ENCODE measurements around the gene CRISP2.

Gene CRISP2

DNA sequence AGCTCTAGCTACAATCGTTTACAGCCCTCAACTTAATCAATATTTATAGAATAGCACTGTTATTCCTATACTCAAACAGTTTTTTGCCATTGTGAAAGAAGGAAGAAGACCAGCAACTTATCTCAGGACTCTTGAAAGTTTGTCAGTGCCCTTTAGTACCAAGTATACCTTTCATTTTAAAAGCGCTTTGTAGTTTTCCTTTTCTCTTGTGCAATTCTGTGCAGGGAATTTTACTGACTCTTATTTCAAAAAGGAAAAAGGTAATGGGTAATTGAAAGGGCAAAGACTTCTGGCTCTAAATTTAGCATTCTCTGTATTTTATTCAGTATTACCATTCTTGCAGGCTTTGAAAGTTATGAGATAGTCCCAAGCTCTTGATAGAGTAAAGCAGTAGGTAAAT is 59.9 kb downstream of the CRISP2 start:
- DNase-seq: no peak

DNA sequence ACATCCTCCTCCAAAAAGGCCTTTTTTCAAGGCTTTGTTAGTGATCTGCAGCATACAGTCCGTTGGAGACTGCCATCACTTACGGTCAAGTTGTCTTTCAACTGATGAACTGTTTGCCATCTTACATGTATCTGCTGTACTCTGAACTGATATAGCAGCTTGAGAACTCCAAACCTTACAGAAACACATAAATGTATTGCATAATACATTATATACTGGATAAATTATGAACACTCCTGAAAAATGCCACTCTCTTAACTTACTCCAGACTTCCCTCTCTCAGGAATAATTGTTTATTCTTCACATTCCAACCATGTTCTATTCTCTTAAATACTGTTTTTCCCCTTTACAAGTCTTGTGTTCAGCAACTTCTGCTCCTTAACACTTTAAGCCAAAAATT is 62.1 kb downstream of the CRISP2 start:
- no peak for DNase-seq

DNA sequence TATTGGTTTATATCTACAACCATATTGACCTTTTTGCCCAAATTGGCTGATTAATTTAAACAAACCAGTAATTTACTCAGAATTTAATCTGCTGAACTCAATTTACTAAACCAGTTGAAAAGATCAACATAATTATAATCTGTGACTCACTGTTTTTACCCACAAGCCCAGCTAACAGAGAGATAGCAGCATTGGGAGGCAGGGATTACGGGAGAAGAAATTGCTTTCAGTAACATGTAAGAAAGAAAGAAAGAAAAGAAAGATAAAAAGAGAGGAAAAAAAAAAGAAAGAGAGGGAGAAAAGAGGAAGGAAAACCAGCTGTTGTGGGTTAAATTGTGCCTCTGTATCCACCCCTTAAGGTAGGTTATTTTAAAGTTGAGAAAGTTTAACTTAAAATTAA is 63.4 kb downstream of the CRISP2 start:
- no peak for DNase-seq

GRCh38 chr6:49648036-49648435 is 65.3 kb downstream of the CRISP2 start:
- no peak for DNase-seq

DNA sequence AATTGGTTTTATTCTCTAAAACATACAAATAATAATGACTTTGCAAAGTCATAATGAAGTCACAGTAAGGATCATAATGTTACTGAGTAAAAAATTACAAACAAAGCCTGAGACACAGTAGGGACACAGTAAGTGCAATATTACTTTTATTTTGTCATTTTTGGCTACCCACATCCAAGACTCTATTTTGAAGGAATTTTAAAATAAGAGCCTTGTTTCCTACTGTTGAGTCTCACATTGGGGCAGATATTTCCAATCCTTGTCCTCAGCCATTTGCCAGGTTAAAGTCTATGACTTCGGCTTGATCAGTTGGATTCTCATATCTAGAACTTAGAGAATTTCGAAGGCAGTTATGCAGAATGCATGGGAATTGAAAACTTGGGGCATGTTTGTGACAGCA is 65.9 kb downstream of the CRISP2 start:
- no peak for DNase-seq

DNA sequence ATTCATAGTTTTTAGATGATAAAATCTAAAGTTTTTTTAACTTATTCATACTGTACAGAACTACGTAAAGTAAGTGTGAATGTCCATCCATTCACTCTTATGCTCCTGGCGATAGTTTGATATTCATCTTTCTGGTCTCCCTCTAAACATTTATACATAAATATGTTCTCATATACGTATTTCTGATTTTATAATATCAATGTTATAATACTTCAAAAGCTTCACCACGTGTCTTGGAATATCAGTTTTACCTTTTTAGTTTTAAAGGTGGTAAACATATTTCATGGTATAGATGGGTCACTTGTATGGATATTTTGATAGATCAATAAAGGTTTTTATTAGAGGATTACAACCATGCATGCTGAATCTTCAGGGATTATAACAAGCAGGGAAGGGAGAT is 66.4 kb downstream of the CRISP2 start:
- no peak for DNase-seq

DNA sequence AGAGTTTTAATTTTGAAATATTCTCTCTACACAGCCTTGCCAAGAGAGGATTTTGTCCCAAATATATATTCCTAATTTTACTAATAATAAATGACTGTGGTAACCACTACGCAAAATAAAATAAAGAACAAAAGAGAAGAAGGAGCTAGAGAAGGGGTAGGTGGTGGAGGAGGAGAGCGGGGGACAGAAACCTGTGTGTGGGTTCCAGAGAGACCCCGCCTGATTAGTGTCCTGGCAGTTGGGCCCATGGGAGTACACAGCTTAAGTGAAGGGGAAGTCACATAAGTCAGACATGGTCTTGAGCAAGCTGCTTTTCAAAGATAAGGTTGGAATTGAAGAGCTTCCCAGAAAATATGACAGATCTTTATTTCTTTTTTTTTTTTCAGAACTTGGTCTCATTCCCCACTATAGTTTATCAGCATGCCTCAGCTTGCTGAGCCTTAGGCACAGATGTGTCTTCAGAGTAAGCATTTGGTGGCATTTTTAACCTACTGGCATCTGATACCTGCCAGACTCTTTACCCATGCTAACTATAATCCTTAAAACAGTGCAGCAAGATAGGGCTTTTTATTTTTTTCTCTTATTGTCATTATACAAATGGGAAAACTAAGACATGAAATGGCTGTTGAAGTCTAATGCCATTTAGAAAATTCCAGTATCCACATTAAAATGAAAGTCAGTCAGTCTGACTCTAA is 67.1 kb downstream of the CRISP2 start:
- no peak for DNase-seq

GRCh38 chr6:49645139-49645538 is 68.2 kb downstream of the CRISP2 start:
- no peak for DNase-seq

Measured in T-helper 9 cell (primary cell).